ENCODE data around the gene YAF2. TPM values are rescaled to one million over a fixed set of nuclear protein-coding genes. Genes with fewer than 3 reads are reported as not detected.

The YAF2 gene
- polyA plus RNA-seq, 1 donor, result 29.0 TPM

DNA sequence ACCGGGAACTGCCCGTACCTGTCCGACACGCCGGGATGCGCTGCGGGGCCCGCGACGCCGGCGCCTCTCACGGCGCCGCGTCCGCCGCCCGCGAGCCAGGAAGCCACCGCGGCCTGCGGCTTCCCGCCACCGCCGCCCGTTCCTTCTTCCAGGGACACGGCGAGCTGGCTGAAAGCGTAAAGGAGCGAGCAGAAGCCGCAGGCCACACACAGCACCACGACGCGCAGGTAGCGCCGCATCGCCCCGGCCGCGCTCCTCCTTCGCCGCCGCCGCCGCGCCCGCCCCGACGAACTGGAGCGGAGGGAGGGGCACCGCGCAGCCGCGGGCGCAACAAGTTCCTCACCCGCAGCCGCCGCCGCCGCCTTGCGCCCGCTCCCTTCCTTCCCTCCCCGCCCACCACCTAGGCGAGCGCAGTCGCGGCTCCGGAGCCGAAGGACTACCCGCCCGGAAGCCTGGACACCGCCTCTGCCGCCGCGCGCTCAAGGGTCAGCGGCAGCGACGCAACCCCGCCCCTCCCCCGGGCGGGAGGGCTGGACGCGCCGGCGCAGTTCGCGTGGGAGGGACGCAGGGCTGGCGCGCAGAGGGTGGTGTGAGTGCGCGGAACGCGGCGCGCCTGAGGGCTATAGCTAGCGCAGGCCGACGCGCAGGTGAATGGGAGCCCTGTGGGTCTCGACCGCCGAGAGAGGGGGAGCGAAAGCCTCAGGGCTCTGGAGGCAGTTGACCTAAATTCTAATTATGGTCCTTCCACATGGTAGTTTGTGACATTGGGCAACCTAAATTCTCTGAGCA, 93.4 kb downstream of the YAF2 start, which contains the start of gene GXYLT1:
GXYLT1 (minus strand) TSS at position 467 of the 789 bp plus-strand sequence; CDS start at position 239, 228 bp downstream.
- DNase-seq, result peak; percentile 90

DNA sequence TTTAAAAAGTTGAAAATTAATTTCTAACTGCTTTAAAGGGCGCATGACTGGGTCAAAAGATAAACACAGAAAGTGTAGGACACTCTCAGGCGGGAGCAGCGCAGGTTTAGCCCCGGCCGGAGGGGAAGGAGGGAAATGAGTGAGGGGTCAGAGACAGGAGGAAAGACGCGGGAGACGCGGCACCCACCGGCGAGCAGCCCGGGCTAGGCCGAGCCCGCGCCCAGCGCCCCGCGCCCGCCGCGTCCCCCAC, 94.0 kb downstream of the YAF2 start:
- DNase-seq, result no peak

DNA sequence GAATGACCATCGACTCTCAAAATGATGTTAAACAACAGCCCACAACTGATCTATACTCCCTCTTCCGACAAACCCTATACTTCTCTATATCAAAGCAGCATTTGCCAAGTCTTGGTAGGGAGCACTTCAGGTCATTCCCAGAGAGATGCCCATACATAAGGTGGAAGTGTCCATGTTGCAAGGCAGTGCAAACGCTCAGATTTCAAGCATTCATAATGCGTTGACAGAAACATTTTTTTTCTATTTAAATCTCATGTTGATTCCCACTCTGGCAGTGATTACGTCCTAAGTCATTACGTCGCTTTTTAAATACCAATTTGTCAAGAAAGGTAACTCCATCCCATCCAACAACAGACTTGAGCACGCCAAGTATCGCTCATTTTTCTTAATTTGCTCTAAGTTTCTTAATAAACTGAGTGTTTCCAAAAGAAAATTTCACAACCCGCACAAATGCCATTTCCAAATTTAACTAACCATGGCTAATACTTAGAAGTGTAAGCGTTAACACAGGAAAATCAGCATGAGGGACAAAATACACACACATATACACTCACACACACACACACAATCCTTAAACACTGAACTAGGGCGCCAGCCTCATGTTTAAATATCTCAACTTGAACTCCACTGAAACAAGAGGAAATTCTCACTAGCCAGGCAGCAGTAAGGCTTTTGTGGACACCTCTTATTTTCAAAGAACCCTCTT, 94.4 kb downstream of the YAF2 start:
- peak; percentile 39 for DNase-seq

DNA sequence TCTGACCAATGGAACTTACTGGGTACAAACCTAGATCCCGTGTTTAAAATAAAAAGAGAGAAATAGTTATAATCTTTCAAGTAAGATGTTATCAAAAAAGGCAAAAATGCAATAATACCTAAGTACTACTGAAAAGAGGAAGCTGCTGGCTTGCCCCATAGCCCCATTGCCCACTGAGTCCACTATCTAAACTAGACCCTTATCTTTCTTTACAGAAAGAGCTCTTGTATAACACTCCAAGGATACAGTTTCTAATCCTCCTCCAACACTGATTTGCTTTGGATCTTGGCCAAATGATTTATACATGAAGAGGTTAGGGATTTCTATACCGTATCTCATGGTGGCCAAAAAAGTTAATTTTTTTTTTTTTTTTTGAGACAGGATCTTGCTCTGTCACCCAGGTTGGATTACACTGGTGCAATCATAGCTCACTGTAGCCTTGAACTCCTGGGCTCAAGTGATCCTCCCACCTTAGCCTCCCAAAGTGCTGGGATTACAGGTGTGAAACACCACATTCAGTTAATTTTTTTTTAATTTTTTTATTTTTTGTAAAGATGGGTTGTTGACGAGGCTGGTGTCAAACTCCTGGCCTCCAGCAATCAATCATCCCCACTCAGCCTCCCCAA, 96.0 kb downstream of the YAF2 start:
- no peak for DNase-seq

GRCh38 chr12:42140901-42141300, 97.1 kb downstream of the YAF2 start:
- no peak for DNase-seq

GRCh38 chr12:42135259-42135814, 102.7 kb downstream of the YAF2 start:
- no peak for DNase-seq

GRCh38 chr12:42130672-42131402, 107.2 kb downstream of the YAF2 start:
- no peak for DNase-seq

- DNase-seq, result peak; percentile 77
Measured at GRCh38 chr12:42129595-42130204, 108.3 kb downstream of the YAF2 start.

GRCh38 chr12:42128888-42129287, 109.2 kb downstream of the YAF2 start:
- no peak for DNase-seq

- DNase-seq, result no peak
Measured at GRCh38 chr12:42128327-42128726, 109.7 kb downstream of the YAF2 start.

- DNase-seq, result no peak
Measured at GRCh38 chr12:42126963-42127362, 111.1 kb downstream of the YAF2 start.

DNA sequence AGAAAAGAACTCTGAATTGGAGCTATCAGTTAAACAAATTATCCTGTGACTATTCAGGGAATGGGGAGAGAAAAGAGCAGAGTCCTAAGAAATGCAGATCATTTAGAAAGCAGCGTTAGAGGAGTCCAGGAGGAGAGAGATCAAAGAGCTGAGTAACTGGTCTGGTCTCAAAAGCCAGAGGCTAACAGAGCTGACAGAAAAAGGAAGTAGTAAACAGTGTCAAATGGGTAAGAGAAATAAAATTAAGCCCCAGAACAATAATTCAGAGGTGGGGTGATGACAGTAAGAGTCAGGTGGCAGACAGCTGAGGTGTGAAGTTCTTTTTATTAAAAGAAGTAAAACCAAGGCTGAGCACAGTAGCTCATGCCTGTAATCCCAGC, 112.7 kb downstream of the YAF2 start:
- DNase-seq, result no peak

GRCh38 chr12:42124764-42125387, 113.2 kb downstream of the YAF2 start:
- DNase-seq, result no peak

DNA sequence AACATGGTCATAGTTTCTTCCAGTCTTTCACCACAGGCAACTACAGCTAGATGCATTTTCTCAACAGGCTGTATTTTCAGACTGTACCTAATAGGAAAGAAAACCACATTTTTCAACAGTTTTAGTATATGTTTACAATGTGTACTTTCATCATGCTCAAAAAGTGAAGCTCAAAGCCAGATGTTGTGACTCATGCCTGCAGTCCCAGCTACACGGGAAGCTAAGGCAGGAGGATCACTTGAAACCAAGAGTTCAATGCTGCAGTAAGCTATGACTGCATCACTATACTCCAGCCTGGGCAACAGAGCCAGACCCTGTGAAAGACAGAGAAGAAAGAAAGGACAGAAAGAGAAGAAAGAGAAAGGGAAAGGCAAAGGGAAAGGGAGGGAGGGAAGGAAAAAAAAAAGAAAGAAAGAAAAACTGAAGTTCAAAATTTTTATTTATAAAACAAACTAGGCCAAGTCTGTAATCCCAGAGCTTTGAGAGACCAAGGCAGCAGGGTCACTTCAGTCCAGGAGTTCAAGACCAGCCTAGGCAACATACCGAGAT, 118.9 kb downstream of the YAF2 start:
- DNase-seq, result no peak

GRCh38 chr12:42118136-42118879, 119.7 kb downstream of the YAF2 start:
- no peak for DNase-seq

DNA sequence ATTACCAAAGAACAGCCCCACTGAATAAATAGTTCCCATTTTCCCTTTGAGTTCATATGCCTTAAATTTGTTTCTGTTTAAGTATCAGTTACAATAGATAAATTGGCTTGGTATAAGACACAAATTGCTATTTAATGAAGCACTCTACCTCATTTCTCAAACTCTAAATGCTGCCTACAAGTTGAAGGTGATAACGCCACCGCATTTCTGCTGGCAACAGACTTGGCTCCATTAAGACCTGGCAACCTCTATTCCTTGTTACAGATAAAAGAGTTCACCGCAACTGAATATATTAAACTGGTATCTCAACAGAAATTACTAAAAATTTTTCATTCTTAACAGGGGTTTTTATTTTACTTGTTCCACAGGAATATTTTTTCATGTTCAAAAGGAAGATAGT, 129.0 kb downstream of the YAF2 start:
- no peak for DNase-seq

Data from left kidney (tissue), 2 donors.